ENCODE measurements around the gene SIGLEC10. TPM values are rescaled to one million over a fixed set of nuclear protein-coding genes. Genes with fewer than 3 reads are reported as not detected.
"Not testable (repeated sequence)": the region's sequence is repeated elsewhere in the genome, so short reads cannot be mapped to it uniquely, and the experiment has no call there.

Gene SIGLEC10, protein sequence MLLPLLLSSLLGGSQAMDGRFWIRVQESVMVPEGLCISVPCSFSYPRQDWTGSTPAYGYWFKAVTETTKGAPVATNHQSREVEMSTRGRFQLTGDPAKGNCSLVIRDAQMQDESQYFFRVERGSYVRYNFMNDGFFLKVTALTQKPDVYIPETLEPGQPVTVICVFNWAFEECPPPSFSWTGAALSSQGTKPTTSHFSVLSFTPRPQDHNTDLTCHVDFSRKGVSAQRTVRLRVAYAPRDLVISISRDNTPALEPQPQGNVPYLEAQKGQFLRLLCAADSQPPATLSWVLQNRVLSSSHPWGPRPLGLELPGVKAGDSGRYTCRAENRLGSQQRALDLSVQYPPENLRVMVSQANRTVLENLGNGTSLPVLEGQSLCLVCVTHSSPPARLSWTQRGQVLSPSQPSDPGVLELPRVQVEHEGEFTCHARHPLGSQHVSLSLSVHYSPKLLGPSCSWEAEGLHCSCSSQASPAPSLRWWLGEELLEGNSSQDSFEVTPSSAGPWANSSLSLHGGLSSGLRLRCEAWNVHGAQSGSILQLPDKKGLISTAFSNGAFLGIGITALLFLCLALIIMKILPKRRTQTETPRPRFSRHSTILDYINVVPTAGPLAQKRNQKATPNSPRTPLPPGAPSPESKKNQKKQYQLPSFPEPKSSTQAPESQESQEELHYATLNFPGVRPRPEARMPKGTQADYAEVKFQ
- polyA plus RNA-seq, result 83.2 TPM

DNA sequence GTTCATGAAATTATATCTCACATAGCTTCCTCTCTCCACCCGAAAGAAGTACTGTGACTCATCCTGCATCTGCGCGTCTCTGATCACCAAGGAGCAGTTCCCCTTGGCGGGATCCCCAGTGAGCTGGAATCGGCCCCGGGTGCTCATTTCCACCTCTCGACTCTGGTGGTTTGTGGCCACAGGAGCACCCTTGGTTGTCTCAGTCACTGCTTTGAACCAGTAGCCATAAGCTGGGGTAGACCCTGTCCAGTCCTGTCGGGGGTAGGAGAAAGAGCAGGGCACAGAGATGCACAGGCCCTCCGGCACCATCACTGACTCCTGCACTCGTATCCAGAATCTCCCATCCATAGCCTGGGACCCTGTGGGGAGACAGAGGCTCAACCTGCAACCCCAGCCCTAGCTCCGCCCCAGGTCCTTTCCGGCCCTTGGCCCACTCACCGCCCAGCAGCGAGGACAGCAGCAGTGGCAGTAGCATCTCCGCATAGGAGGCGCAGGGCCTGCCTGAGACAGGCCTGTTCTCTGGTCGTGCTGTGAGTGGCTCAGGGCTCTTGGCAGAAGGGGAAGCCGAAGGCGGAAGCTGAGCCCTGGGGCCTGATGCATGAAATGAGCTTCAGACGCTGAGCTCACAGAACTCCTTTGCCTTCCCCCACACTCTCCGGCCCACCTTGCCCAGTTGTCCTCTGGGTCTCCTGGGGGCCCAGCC is at the start of gene SIGLEC10:
TSS of gene SIGLEC10 (minus strand) at position 536 of the 703 bp plus-strand sequence. CDS start at position 475, 61 bp downstream.
- Mint-ChIP-seq H3K27me3 (no peaks in the 10 kb centered on the region), H3K9me3 (no peaks in the 10 kb centered on the region), H3K36me3 (no peaks in the 10 kb centered on the region), H3K4me3 (peak within 1 kb of the TSS; percentile 92 to 100 (median 96)), H3K4me1 (peaks cover 11 to 27% (median 16%) of the 10 kb centered on the region in 3 donors), H3K27ac (peak within 1 kb of the TSS; percentile 88 to 99 (median 97))

DNA sequence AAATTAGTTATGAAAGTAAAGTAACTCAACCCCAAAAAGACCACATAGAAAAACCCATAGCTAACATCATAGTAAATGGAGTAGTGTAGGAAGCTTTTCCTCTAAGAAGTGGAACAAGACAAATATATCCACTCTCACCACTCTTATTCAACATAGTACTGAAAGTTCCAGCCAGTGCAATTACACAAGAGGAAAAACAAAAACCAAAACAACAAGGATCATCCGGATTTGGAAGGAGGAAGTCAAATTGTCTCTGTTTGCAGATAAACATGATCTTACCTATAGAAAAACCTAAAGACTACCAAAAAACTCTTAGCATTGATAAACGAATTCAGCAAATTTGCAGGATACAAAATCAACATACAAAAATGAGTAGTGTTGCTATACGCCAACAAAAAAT is 49.3 kb upstream of the SIGLEC10 start:
- H3K36me3 Mint-ChIP-seq, result peaks cover 6% of the 10 kb centered on the region
- H3K4me3 Mint-ChIP-seq, result no peak overlapping the region
- H3K27ac Mint-ChIP-seq, result no peak overlapping the region
- H3K4me1 Mint-ChIP-seq, result peaks cover 0 to 3% (median 3%) of the 10 kb centered on the region in 3 donors
- peaks cover 19% of the 10 kb centered on the region for H3K27me3 Mint-ChIP-seq
- H3K9me3 Mint-ChIP-seq, result peaks cover 0 to 3% (median 0%) of the 10 kb centered on the region in 3 donors

DNA sequence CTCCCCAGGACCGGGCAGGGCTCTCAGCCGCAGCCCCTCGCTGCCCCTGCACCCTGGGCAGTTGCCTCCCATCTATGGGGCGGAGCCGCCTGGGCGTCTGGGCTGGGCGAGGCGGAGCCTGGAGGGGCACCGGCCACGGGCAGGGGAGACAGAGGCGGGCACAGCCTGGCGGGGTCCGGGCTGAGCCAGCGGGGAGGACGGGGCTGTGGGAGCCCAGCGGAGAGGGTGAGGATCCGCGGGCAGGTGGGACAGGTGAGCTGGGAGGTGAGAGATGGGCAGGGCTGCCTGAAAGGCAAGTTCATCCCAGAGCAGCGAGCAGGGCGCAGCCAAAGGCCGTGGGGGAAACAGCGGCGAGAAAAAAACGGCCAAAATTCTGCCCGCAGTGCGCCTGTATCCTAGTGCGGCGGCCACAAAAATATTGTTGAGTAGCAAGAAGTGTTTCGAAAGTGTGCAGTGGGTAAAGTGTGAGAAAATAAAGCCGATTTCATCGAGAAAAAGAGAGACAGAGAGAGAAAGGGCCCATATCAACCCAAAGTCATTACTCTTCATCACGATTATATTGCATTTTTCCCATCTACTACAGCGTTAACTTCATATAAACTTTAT is 46.6 kb upstream of the SIGLEC10 start:
- not testable (repeated sequence) for H3K27ac Mint-ChIP-seq, H3K4me3 Mint-ChIP-seq
- H3K27me3 Mint-ChIP-seq, result peaks cover 14% of the 10 kb centered on the region

DNA sequence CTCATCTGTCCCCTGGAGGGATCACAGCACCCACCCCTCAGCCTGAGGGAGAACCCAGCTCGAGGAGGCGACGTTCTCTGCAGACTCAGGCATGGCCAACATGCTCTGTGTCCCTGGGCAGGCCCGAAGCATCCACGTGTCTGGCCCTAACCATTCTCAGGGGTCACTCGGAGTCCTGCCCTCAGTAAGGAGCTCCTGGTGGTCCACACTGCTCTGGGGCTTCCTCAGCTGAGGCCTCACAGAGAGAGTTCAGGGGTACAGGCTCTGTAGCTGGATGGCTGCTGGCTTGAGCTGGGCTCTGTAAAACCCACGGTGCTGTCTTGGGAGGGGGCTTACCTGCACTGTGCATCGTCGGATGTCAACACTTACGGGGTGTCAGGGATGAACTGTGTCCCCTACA is 45.2 kb upstream of the SIGLEC10 start:
- Mint-ChIP-seq H3K9me3 (peaks cover 0 to 3% (median 0%) of the 10 kb centered on the region in 3 donors), H3K4me1 (peaks cover 1 to 3% (median 2%) of the 10 kb centered on the region in 3 donors), H3K36me3 (peaks cover 6% of the 10 kb centered on the region), H3K27ac (no peak overlapping the region), H3K4me3 (no peak overlapping the region), H3K27me3 (peaks cover 22% of the 10 kb centered on the region)

More for the DNA sequence above, 46.6 kb upstream of the SIGLEC10 start:
- not testable (repeated sequence) for H3K9me3 Mint-ChIP-seq, H3K4me1 Mint-ChIP-seq, H3K36me3 Mint-ChIP-seq

DNA sequence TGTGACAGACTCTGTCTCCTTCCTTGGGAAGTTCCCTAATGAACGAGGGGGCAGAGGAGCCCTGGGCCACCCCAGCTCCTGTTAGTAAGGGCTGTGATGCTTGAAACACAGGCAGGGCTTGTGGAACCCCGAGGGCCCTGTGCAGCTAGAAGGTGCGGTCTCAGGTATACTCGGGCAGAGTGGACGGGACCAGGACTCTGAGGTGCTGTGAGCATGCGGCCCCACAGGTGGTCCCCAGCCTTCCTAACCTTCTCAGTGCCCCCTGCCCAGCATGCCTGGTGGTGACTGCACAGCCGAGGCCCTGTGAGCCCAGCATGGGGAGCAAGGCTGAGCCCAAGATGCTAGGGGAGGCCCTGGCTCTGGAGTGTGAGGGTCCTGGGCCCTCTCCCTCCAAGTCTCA is 44.8 kb upstream of the SIGLEC10 start:
- peaks cover 22% of the 10 kb centered on the region for H3K27me3 Mint-ChIP-seq
- no peak overlapping the region for H3K27ac Mint-ChIP-seq
- H3K4me3 Mint-ChIP-seq, result no peak overlapping the region
- peaks cover 0 to 3% (median 0%) of the 10 kb centered on the region in 3 donors for H3K9me3 Mint-ChIP-seq
- peaks cover 0 to 3% (median 1%) of the 10 kb centered on the region in 3 donors for H3K4me1 Mint-ChIP-seq
- H3K36me3 Mint-ChIP-seq, result peaks cover 6% of the 10 kb centered on the region

DNA sequence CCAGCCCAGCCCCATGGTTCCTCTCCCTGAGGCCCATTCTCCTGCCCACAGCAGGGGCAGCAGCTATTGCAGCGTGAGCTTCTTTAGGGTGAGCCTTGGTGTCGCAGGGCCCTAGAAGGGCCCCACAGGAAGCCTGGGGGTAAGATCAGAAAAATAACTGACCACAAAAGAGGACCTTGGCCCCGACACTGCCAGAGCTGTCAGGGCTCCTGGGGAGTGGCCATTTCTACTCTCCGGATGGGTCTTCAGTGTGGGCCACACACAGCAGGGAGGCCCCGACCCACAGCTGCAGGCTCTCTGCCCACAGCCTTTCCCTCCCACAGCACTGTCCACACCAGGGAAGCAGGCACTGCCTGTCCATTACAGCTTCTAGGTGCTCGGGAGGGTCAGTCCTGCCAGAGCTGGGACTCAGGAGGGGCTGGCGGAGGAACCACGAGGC is 44.3 kb upstream of the SIGLEC10 start:
- Mint-ChIP-seq H3K27ac (no peak overlapping the region), H3K36me3 (peaks cover 6% of the 10 kb centered on the region), H3K27me3 (peaks cover 23% of the 10 kb centered on the region), H3K9me3 (peaks cover 0 to 3% (median 0%) of the 10 kb centered on the region in 3 donors), H3K4me3 (no peak overlapping the region), H3K4me1 (peaks cover 0 to 1% (median 1%) of the 10 kb centered on the region in 3 donors)

DNA sequence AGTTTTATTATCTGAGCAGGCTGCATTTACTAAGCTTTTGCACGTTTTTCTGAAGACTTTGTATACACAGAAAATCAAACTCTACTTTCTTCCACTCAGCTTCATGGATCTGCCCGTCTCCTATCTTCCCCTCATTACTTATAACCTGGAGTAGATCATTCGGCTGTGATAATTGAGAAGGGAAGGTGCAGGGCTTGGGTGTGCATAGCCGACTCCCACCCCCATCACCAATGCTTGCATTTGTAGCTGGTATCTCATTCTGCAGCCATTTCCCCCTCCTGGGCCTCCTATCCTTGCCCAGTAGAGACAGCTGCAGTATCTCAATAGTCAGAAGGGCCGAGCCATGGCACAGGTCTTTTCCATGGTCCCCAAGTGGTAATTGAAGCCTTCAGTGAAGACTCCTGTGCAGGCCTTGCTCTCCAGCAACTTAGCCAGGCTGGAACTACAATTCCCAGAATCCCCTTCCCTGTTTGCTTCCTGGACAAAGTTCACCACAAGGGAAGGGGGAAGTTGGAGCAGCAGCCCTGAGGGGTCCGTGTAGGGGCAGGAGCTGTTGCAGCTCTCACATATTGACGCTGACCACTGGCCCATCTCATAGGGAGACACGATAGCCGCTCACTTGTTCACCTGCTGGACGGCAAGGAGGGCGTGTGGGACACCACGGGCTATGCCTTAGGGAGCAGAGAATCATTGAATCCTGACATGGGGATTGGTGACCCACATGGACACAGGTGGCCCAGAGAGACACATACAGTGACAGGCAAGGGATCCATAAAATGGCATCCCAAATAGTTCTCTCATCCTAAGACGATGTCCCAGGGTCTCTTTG is 42.9 kb upstream of the SIGLEC10 start:
- H3K36me3 Mint-ChIP-seq, result peaks cover 4% of the 10 kb centered on the region
- H3K4me3 Mint-ChIP-seq, result peak overlapping the region in 1 of 4 donors; percentile 60
- peaks cover 31% of the 10 kb centered on the region for H3K27me3 Mint-ChIP-seq
- H3K27ac Mint-ChIP-seq, result peak overlapping the region in 1 of 3 donors; percentile 59
- no peaks in the 10 kb centered on the region for H3K9me3 Mint-ChIP-seq
- peaks cover 0 to 1% (median 0%) of the 10 kb centered on the region in 3 donors for H3K4me1 Mint-ChIP-seq

DNA sequence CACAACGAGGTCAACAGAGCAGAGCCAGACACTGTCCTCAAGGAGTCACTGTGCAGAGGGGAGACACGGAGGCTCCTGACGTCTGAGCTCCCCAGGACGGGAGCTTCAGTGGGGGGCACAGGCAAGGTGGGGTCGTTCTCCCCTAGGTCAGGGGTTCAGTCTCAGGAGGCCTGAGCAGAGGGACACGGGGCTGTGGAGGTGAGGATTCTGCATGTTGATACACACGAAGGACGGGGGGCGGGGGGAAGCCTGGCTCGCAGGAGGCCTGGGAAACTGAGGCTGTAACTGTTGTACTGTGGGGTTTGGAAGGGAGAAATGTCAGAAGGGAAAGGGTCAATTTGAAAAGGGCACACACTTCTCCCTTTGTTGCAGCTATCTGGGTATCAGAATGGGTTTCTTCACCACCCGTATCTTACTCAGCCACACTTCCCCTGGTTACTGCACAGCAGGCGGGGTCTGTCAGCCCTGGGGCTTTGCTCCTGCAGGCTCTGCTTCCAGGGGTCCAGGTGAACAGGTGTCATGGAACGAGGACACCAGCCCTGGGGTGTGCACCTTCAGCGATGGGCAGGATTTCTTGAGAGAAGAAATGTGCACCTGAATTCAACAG is 41.6 kb upstream of the SIGLEC10 start:
- no peak overlapping the region for H3K4me3 Mint-ChIP-seq
- no peaks in the 10 kb centered on the region for H3K36me3 Mint-ChIP-seq
- peaks cover 31% of the 10 kb centered on the region for H3K27me3 Mint-ChIP-seq
- H3K9me3 Mint-ChIP-seq, result peaks cover 0 to 3% (median 0%) of the 10 kb centered on the region in 3 donors
- no peak overlapping the region for H3K27ac Mint-ChIP-seq
- H3K4me1 Mint-ChIP-seq, result peaks cover 0 to 1% (median 0%) of the 10 kb centered on the region in 3 donors

DNA sequence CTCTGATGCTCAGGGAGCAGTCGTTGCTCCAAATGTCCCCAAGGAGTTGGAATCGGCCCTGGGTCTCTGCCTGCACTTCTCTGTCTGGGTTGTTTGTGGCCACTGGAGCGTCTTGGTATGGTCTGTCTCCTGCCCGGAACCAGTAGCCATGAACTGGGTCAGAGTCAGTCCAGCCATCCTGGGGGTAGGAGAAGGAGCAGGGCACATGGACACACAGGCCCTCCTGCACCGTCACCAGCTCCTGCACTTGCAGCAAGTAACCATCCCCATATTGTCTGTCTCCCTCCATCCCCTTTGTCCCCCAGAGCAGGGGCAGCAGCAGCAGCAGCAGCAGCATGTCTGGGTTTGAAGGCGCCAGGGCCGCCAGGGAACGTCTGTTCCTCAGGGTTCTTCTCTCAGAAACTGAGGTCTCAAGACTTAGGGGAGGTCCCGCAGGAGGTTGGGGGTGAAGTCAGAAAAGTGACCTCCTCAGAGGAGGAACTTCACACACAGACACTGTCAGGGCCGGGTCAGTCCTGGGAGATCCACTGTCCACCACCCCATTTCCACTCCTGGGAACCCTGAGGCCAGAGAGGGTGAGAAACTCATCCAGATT is 40.7 kb upstream of the SIGLEC10 start, which contains the start of gene SIGLEC8:
TSS of gene SIGLEC8 (minus strand) at position 404 of the 595 bp plus-strand sequence. CDS start at position 337, 67 bp downstream.
- peaks cover 26% of the 10 kb centered on the region for H3K27me3 Mint-ChIP-seq
- H3K4me1 Mint-ChIP-seq, result peaks cover 0 to 1% (median 0%) of the 10 kb centered on the region in 3 donors
- H3K9me3 Mint-ChIP-seq, result peaks cover 0 to 3% (median 0%) of the 10 kb centered on the region in 3 donors
- H3K4me3 Mint-ChIP-seq, result no peak within 1 kb of the TSS
- no peaks in the 10 kb centered on the region for H3K36me3 Mint-ChIP-seq
- H3K27ac Mint-ChIP-seq, result peak within 1 kb of the TSS in 1 of 3 donors; percentile 22

DNA sequence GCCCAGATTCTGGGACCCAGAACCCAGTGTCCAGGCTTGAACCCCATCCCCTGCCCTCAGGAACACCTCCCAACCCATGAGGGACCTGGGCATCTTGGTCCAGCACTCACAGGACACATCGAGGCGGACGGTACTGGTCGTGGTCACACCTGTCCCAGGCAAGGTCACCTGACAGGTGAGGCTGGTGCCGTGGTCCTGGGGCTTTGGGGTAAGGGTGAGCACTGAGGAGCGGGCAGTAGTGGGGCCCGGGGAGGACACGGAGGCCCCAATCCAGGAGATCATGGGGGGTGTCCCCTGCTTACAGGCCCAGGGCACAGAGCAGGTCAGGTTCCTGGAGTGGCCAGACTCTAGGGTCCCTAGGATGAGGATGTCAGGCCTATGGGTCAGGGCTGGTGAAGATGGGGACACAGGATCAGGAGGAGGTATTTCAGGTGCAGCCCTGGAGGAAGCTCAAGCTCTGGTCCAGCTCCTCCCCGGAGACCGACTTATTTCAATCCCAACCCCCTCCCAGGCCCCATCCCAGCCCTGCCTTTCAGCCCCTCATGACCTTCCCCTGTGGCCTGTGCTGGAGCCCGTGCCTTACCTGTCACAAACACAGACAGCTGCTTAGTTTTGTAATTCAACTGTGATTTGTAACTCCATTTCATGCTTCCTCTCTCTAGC is 40.0 kb upstream of the SIGLEC10 start:
- Mint-ChIP-seq H3K9me3 (peaks cover 0 to 3% (median 0%) of the 10 kb centered on the region in 3 donors), H3K36me3 (no peaks in the 10 kb centered on the region), H3K27me3 (peaks cover 23% of the 10 kb centered on the region), H3K4me1 (peaks cover 0 to 1% (median 0%) of the 10 kb centered on the region in 3 donors), H3K4me3 (no peak overlapping the region), H3K27ac (peak overlapping the region in 1 of 3 donors; percentile 22)

DNA sequence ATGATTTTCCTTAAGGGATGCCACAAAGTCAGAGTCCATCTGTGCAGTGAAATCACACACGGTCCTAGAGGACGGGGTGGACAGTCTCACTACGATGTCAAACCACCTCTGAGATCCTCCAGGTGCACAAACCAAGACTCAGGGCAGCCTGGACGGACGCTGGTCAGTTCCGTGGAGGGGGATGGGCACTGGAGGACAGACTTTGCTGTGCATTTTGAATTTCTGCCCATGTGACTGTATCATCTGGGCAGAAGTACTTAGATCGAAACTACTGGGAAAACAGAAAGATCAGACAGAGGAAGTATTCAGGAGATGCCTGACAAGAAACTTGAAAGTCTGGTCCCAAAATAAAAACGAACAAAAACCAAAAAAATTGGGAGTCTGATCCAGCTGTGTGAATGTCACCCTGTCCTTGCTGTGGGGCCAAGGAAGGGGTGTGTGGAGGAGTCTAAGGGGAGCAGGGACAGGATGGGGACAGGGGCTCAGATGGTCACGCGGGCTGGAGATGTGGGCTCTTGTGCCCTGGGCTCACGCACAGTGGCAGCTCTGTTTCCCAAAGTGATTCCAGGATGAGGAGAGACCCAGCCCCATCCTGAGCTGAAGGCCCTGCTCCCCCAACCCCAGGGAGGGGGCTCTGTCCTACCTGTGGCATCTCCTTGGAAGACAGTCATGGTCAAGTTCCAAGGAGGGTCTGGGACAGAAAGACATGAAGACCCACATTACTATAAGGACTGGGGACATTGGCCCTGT is 39.3 kb upstream of the SIGLEC10 start:
- peaks cover 27% of the 10 kb centered on the region for H3K27me3 Mint-ChIP-seq
- peaks cover 0 to 1% (median 0%) of the 10 kb centered on the region in 3 donors for H3K4me1 Mint-ChIP-seq
- no peak overlapping the region for H3K27ac Mint-ChIP-seq
- peaks cover 0 to 3% (median 0%) of the 10 kb centered on the region in 3 donors for H3K9me3 Mint-ChIP-seq
- no peaks in the 10 kb centered on the region for H3K36me3 Mint-ChIP-seq
- H3K4me3 Mint-ChIP-seq, result no peak overlapping the region

DNA sequence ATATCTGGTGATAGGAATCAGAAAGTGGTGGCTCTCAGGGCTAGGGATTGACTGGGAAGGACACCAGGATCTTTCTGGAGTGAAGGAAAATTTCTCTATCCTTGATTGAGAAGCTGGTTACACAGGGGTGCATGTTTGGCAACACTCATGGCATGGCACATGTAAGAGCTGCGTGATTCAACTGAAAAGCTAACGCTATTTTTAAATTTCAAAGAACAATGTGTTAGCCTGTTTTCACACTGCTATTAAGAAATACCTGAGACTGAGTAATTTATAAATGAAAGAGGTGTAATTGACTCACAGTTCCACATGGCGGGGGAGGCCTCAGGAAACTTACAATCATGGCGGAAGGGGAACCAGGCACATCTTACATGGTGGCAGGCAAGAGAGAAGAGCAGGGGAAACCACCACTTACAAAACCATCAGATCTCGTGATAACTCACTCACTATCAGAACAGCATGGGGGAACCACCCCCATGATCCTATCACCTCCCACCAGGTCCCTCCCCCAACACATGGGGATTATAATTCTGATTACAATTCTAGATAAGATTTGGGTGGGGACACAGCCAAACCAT is 33.4 kb upstream of the SIGLEC10 start:
- H3K4me1 Mint-ChIP-seq, result peaks cover 3 to 4% (median 3%) of the 10 kb centered on the region in 3 donors

More for the DNA sequence above, 33.4 kb upstream of the SIGLEC10 start:
- peaks cover 43% of the 10 kb centered on the region for H3K27me3 Mint-ChIP-seq
- no peak overlapping the region for H3K4me3 Mint-ChIP-seq
- peaks cover 3 to 7% (median 6%) of the 10 kb centered on the region in 3 donors for H3K9me3 Mint-ChIP-seq
- H3K36me3 Mint-ChIP-seq, result peaks cover 4% of the 10 kb centered on the region
- H3K27ac Mint-ChIP-seq, result no peak overlapping the region

Measured in IgD-negative memory B cell (primary cell).